KBM-7 (cell line): ENCODE measurements around the gene ANKRD13C.

Experiments
- DNase-seq: peaks from one replicate; pipeline ENCODE4 v3.0.0-alpha.2; 2015
- in situ Hi-C: fragments of 300-500 bp; cut with MboI; formaldehyde crosslinking; loops from 2 replicates; pipeline ENCODE4 v1.14.3; 2020; ENCODE audit warnings: low sequenced_read_pairs, low pct_unique_long_range_greater_than_20kb, mixed read lengths

The ANKRD13C gene

GRCh38 chr1:70315782-70316181, 38.7 kb downstream of the ANKRD13C start:
- in situ Hi-C loops: no loop called here
- DNase-seq: no peak

GRCh38 chr1:70314706-70315304, 39.7 kb downstream of the ANKRD13C start:
- in situ Hi-C loops: no loop called here
- no peak for DNase-seq

DNA sequence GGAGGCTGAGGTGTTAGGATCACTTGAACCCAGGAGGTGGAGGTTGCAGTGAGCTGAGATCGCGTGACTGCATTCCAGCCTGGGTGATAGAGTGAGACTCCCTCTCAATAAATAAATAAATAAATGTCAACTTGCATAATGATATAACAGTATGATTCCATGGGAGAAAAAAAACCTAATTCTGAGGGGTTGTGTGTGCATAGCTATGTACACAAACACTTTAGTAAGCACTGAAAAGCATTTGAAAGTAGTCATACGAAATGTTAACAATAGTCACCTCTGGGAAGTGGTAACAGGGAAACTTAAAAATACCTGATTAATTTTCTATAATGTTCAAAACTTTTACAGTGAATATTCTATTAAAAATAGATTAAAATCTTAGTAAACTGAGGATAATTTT, 43.2 kb downstream of the ANKRD13C start:
- DNase-seq: no peak
- in situ Hi-C loops: no loop called here

DNA sequence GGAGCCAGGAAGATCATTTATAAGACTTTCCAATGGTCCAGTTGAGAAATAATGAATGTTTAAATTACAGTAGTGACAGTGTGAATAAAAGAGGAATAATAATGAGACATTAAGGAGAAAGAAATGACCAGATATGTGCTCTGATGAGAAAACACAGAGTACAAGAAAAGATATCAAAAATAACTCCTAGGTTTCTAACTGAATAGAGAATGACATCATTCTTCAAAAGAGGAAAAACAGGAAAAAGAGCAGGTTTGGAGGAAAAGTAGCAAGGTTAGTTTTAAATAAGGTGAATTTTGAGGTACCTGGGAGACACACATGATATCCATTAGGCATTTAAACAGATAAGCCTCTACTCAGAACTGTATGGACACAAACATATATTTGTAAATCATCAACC, 55.0 kb downstream of the ANKRD13C start:
- no peak for DNase-seq
- in situ Hi-C loops: no loop called here

DNA sequence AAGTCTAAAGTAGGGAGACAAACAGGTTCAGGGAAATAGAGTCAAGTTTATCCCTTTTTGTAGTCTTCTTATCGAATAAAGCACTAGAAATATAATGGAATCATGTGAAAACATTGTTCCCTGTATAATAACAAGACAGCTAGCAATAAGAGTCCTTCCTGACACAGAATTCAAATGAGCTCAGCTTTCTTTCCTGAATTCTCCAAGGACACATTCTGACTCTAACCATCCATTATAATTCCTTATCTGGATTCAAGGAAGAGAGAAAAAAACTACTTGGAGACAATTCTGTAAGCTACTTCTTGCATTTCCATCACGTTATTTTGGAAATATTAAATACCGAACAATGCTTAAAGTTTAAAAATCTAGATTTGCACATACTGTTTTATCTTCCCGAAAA, 58.8 kb downstream of the ANKRD13C start:
- no peak for DNase-seq
- in situ Hi-C loops: no loop called here

DNA sequence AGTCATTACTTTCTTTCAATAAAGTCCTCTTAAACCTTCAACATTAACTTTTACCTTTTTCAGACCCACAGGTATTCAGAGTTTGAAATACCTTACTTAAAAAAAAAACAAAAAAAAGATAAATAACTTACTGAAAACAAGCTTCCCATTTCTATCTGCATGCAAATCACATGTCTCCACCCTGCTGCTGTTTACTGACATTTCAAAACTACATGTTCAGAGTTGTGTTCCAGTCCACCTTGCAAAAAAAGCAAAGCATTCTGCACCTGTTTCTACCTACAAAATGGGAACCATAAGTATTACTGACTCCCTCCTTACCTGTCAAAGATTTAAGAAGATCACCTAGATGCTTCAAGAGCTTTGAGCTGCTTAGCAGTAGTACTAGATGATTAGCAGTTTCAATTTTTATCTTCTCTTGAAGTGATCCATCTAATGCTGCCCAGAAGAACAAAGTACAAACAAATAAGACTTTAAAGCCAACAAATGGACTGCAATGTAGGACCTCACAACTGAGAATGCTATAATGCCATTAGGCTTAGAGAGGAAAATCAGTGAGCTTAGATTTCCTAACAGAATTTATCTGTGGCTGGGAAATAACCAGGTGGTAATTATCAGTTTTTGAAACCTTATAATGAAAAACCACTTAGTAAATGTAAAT, 61.2 kb downstream of the ANKRD13C start:
- in situ Hi-C loops: no loop called here

GRCh38 chr1:70290218-70290617, 64.3 kb downstream of the ANKRD13C start:
- DNase-seq: no peak
- in situ Hi-C loops: no loop called here

More for the DNA sequence above, 61.2 kb downstream of the ANKRD13C start:
- no peak for DNase-seq

GRCh38 chr1:70288166-70288565, 66.4 kb downstream of the ANKRD13C start:
- in situ Hi-C loops: no loop called here
- DNase-seq: no peak

- DNase-seq: no peak
- in situ Hi-C loops: no loop called here
Observed at GRCh38 chr1:70286453-70286852, 68.1 kb downstream of the ANKRD13C start.

GRCh38 chr1:70284366-70284765, 70.2 kb downstream of the ANKRD13C start:
- DNase-seq: no peak
- in situ Hi-C loops: no loop called here

- in situ Hi-C loops: no loop called here
- no peak for DNase-seq
Observed at GRCh38 chr1:70278710-70279109, 75.8 kb downstream of the ANKRD13C start.

GRCh38 chr1:70277875-70278274, 76.6 kb downstream of the ANKRD13C start:
- no peak for DNase-seq
- in situ Hi-C loops: no loop called here

- in situ Hi-C loops: no loop called here
- DNase-seq: no peak
Observed at GRCh38 chr1:70265946-70266345, 88.6 kb downstream of the ANKRD13C start.

GRCh38 chr1:70264839-70265238, 89.7 kb downstream of the ANKRD13C start:
- no peak for DNase-seq
- in situ Hi-C loops: no loop called here

GRCh38 chr1:70256664-70257063, 97.9 kb downstream of the ANKRD13C start:
- DNase-seq: no peak

GRCh38 chr1:70248729-70249128, 105.8 kb downstream of the ANKRD13C start:
- DNase-seq: no peak
- in situ Hi-C loops: no loop called here

More at GRCh38 chr1:70256664-70257063, 97.9 kb downstream of the ANKRD13C start:
- in situ Hi-C loops: no loop called here

DNA sequence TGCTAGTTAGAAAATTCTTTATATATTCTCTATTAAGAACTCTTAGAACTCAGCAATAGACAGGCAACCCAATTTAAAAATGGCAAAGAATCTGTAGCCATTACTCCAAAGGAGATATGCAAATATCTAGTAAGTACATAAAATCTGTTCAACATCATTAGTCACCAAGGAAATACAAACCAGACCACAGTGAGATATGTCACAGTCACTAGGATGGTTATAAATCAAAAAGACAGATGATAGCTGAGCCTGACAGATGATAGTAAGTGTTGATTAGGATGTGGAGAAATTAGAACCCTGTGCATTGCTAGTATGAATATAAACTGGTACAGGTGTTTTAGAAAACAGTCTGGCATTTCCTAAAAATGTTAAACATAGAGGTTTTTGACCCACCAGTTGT, 106.8 kb downstream of the ANKRD13C start:
- no peak for DNase-seq
- in situ Hi-C loops: no loop called here

GRCh38 chr1:70247122-70247521, 107.4 kb downstream of the ANKRD13C start:
- no peak for DNase-seq
- in situ Hi-C loops: no loop called here

DNA sequence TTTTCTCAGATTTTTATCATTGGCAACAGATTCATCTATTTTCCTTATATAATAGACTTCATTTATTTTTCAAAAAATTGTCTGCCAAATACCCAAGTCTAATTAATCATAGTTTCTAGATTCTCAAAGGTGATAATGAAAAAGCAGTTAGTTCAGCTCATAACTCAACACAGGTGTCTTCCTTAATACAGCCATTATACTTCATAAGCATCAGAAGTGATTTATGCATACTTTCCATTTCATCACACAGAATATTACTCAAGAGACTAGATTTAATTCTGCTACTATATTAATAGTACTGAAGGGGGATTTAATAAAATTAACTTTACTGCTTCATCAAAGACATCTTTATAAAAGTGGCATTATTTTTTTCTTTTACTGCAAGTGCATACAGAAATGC, 114.6 kb downstream of the ANKRD13C start:
- in situ Hi-C loops: no loop called here
- DNase-seq: no peak

GRCh38 chr1:70234733-70235132, 119.8 kb downstream of the ANKRD13C start:
- in situ Hi-C loops: no loop called here
- DNase-seq: no peak

GRCh38 chr1:70231475-70231874, 123.0 kb downstream of the ANKRD13C start:
- no peak for DNase-seq
- in situ Hi-C loops: no loop called here
